C4-2B (cell line): ENCODE measurements around the gene NR6A1.

Source experiments
- CTCF ChIP-seq: fragments of 450-650 bp; conservative IDR thresholded peaks from 2 replicates; pipeline ENCODE4 v1.5.1; 2017; ENCODE audit warnings: mild to moderate bottlenecking
- ZFX ChIP-seq: fragments of 450-650 bp; IDR thresholded peaks from 2 replicates; pipeline ENCODE4 v1.6.1; 2017

GRCh38 chr9:124482431-124483031 is 288.6 kb downstream of the NR6A1 start:
- no peak for TF ChIP-seq CTCF
- no peak for TF ChIP-seq ZFX
